ENCODE measurements around the gene C3orf20.
"Not testable (repeated sequence)": the region's sequence is repeated elsewhere in the genome, so short reads cannot be mapped to it uniquely, and the experiment has no call there.

The C3orf20 gene

GRCh38 chr3:14650193-14650592 is 24.7 kb upstream of the C3orf20 start:
- DNase-seq (ENCODE audit: low spot score), result no peak

- peak; percentile 93 for DNase-seq (ENCODE audit: low spot score)
Observed at GRCh38 chr3:14651440-14652251, 23.3 kb upstream of the C3orf20 start, which contains the start of gene CCDC174. Gene CCDC174 (plus strand): TSS chr3:14651762. CDS start chr3:14651837, 75 bp downstream.

GRCh38 chr3:14652360-14652907 is 22.5 kb upstream of the C3orf20 start:
- DNase-seq (ENCODE audit: low spot score), result not testable (repeated sequence)

GRCh38 chr3:14657579-14657978 is 17.4 kb upstream of the C3orf20 start:
- DNase-seq (ENCODE audit: low spot score), result no peak

GRCh38 chr3:14658978-14659377 is 16.0 kb upstream of the C3orf20 start:
- DNase-seq (ENCODE audit: low spot score), result no peak

GRCh38 chr3:14660942-14661341 is 14.0 kb upstream of the C3orf20 start:
- no peak for DNase-seq (ENCODE audit: low spot score)

GRCh38 chr3:14663396-14664135 is 11.4 kb upstream of the C3orf20 start:
- no peak for DNase-seq (ENCODE audit: low spot score)

GRCh38 chr3:14664170-14664569 is 10.8 kb upstream of the C3orf20 start:
- DNase-seq (ENCODE audit: low spot score), result no peak

- no peak for DNase-seq (ENCODE audit: low spot score)
Observed at GRCh38 chr3:14672588-14672987, 2.4 kb upstream of the C3orf20 start.

GRCh38 chr3:14676881-14677280 is 1.9 kb downstream of the C3orf20 start:
- no peak for DNase-seq (ENCODE audit: low spot score)

- DNase-seq (ENCODE audit: low spot score), result no peak
Observed at GRCh38 chr3:14678015-14678503, 3.1 kb downstream of the C3orf20 start.

GRCh38 chr3:14680115-14680514 is 5.2 kb downstream of the C3orf20 start:
- no peak for DNase-seq (ENCODE audit: low spot score)

- no peak for DNase-seq (ENCODE audit: low spot score)
Observed at GRCh38 chr3:14680716-14681115, 5.8 kb downstream of the C3orf20 start.

- DNase-seq (ENCODE audit: low spot score), result no peak
Observed at GRCh38 chr3:14684447-14684846, 9.5 kb downstream of the C3orf20 start.

- no peak for DNase-seq (ENCODE audit: low spot score)
Observed at GRCh38 chr3:14685179-14685578, 10.2 kb downstream of the C3orf20 start.

GRCh38 chr3:14687360-14687759 is 12.4 kb downstream of the C3orf20 start:
- no peak for DNase-seq (ENCODE audit: low spot score)

GRCh38 chr3:14688525-14688924 is 13.6 kb downstream of the C3orf20 start:
- DNase-seq (ENCODE audit: low spot score), result no peak

GRCh38 chr3:14689247-14689980 is 14.5 kb downstream of the C3orf20 start:
- DNase-seq (ENCODE audit: low spot score), result no peak

- no peak for DNase-seq (ENCODE audit: low spot score)
Observed at GRCh38 chr3:14691239-14691638, 16.3 kb downstream of the C3orf20 start.

- DNase-seq (ENCODE audit: low spot score), result no peak
Observed at GRCh38 chr3:14691719-14692118, 16.8 kb downstream of the C3orf20 start.

GRCh38 chr3:14698601-14699244 is 23.8 kb downstream of the C3orf20 start:
- DNase-seq (ENCODE audit: low spot score), result no peak

GRCh38 chr3:14699643-14700042 is 24.7 kb downstream of the C3orf20 start:
- DNase-seq (ENCODE audit: low spot score), result no peak

All from AG08396 (cell line).